ENCODE results near the gene CAMK1D. TPM values are rescaled to one million over a fixed set of nuclear protein-coding genes. Genes with fewer than 3 reads are reported as not detected.

The CAMK1D gene
- total and polyA plus RNA-seq, 10 of the 15 experiments (the other 5 are each of a cell fraction or from before 2014, with no cell fraction given): 2.1 to 35.5 (median 14.7) TPM

DNA sequence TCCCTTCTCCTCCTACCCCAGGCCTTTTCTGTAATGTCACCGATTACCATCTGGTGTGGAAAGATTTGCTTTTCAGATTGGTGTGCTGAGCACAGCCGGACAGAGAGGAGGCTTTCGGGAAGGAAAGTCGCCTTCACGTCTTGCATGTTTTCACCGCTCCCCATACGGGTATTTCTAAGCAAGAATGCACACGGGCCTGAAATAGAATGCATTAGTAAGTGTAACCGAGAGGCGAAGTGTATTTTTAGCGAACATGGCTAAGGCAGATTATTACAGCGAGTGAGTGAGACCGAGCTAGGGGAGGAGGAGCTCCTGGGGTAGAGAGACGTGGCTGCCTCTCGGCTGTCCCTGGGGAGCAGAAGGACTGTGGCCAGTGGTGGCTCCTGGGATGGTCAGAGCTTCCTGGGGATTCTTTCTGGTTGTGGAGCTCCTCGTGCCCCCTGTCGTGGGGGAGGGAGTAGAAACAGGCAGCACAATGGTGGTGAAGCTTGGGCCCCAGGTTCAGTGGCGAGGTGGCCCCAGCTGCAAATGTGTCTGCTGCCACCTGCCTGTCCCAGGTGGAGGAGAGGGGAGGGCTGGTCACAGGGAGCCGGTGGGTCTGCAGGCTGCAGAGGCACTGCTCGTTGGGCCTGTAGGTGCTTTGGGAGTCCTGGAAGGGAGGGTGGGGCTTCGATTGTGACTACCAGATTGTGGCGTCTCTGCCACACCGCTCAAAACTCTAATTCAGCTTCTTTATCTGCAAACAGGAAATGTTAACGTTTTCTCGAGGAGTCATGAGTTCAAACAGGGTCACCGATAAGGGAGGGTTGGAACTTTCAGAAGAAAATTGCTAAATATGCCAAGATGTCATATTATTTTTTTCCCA, 135.8 kb downstream of the CAMK1D start:
- CTCF ChIA-PET: interaction anchor here (0.6 to 4.9 kb wide), 20 partner anchors 9 to 290 kb away, joined by 3 to 52 read pairs (median 4); partner anchors contain the start of genes CDC123 and NUDT5
- in situ Hi-C loops (cut with MboI): no loop called here
- DNase-seq (ENCODE audit: low read depth, low spot score) (peak; percentile 76), ATAC-seq (peak; percentile 85), FAIRE-seq (no peak)
- H3K4me3 ChIP-seq: no peak overlapping the region
- H3K79me2 ChIP-seq (ENCODE audit: control insufficient read depth, insufficient read depth, low read length): peaks cover 3% of the 10 kb centered on the region
- H3K4me1 ChIP-seq (ENCODE audit: control insufficient read depth, insufficient read depth, low read length): peaks cover 20% of the 10 kb centered on the region
- no TSS peak for BruUV-seq (replicated peaks)
- under 1% methylated on average over 24 of the region's 26 CpGs for WGBS (ENCODE audit: insufficient coverage, insufficient replicate concordance, low lambda C conversion rate, missing lambda C conversion rate)
- RAD21 ChIA-PET (ENCODE audit: unreplicated experiment): interaction anchor here (0.6 to 6.9 kb wide), 22 partner anchors 22 to 271 kb away, joined by 3 to 105 read pairs (median 4); partner anchors contain the start of gene CAMK1D
- H3K36me3 ChIP-seq (ENCODE audit: control insufficient read depth in 2 of 2, insufficient read depth in 2 of 2, low read length in 1 of 2): no peaks in the 10 kb centered on the region
- intact Hi-C loops (cut with micrococcal nuclease; ENCODE audit: unreplicated experiment): loop anchor here (1.0 to 10.0 kb wide), 3 partner anchors 130 to 221 kb away; no protein-coding TSS in a partner anchor
- peak overlapping the region; percentile 26 for H3K4me2 ChIP-seq (ENCODE audit: control insufficient read depth, insufficient read depth)
- peak overlapping the region; percentile 76 for H3K27ac ChIP-seq (ENCODE audit: control insufficient read depth, insufficient read depth)
- H3K27me3 ChIP-seq (replicated peaks in 1 of 2; ENCODE audit: control insufficient read depth in 2 of 2, insufficient read depth in 2 of 2, low read length in 1 of 2): no peaks in the 10 kb centered on the region
- H3K9me3 ChIP-seq (replicated peaks; ENCODE audit: control insufficient read depth, insufficient read depth, low read length): peaks cover 3% of the 10 kb centered on the region; the same call in 1 of the 3 replicates
- peak overlapping the region; percentile 57; the same call in 1 of the 2 replicates for H3K9ac ChIP-seq (ENCODE audit: control insufficient read depth, insufficient read depth, low read length)
- H4K20me1 ChIP-seq (ENCODE audit: control insufficient read depth, insufficient read depth): no peaks in the 10 kb centered on the region
- SMC1A ChIA-PET (ENCODE audit: uncharacterized antibody, unreplicated experiment): interaction anchor here (0.6 to 5.8 kb wide), 24 partner anchors 11 to 589 kb away, joined by 3 to 55 read pairs (median 4); no protein-coding TSS in a partner anchor
- POLR2A ChIA-PET: interaction anchor here (0.5 to 2.2 kb wide), 8 partner anchors 7 to 565 kb away, joined by 3 to 13 read pairs (median 5); no protein-coding TSS in a partner anchor
- H2AFZ ChIP-seq (ENCODE audit: control insufficient read depth, low read depth, low read length): peak overlapping the region; percentile 48; the same call in 1 of the 2 replicates
- TF ChIP-seq RAD21 (IDR thresholded peaks at IDR 0.05; ENCODE audit: insufficient read depth, low read depth, low read length) (peak; percentile 31; the same call in 1 of the 2 replicates), MEF2B (IDR thresholded peaks at IDR 0.05; ENCODE audit: partially characterized antibody, poor library complexity, severe bottlenecking) (peak; percentile 93), TARDBP (IDR thresholded peaks at IDR 0.05; ENCODE audit: borderline replicate concordance) (no peak), HDGF (IDR thresholded peaks at IDR 0.05) (peak; percentile 74; the same call in 1 of the 2 replicates), SMC3 (IDR thresholded peaks at IDR 0.05; ENCODE audit: borderline replicate concordance, low read length) (peak; percentile 38; the same call in 1 of the 2 replicates), NBN (IDR thresholded peaks at IDR 0.05) (0 out of 2 replicates have a peak, but pooled peaks have one; percentile 45), MTA2 (IDR thresholded peaks at IDR 0.05; ENCODE audit: low read depth) (0 out of 2 replicates have a peak, but pooled peaks have one; percentile 18), NR2C1 (IDR thresholded peaks at IDR 0.05) (no peak)
- TF ChIP-seq, protein P1, sequence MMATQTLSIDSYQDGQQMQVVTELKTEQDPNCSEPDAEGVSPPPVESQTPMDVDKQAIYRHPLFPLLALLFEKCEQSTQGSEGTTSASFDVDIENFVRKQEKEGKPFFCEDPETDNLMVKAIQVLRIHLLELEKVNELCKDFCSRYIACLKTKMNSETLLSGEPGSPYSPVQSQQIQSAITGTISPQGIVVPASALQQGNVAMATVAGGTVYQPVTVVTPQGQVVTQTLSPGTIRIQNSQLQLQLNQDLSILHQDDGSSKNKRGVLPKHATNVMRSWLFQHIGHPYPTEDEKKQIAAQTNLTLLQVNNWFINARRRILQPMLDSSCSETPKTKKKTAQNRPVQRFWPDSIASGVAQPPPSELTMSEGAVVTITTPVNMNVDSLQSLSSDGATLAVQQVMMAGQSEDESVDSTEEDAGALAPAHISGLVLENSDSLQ (IDR thresholded peaks at IDR 0.05): 0 out of 2 replicates have a peak, but pooled peaks have one; percentile 18
- TF ChIP-seq, protein P2, sequence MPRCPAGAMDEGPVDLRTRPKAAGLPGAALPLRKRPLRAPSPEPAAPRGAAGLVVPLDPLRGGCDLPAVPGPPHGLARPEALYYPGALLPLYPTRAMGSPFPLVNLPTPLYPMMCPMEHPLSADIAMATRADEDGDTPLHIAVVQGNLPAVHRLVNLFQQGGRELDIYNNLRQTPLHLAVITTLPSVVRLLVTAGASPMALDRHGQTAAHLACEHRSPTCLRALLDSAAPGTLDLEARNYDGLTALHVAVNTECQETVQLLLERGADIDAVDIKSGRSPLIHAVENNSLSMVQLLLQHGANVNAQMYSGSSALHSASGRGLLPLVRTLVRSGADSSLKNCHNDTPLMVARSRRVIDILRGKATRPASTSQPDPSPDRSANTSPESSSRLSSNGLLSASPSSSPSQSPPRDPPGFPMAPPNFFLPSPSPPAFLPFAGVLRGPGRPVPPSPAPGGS (IDR thresholded peaks at IDR 0.05; ENCODE audit: borderline replicate concordance, insufficient read depth, low read depth, low read length, poor library complexity, severe bottlenecking): peak; percentile 66
- TF ChIP-seq, protein P3, sequence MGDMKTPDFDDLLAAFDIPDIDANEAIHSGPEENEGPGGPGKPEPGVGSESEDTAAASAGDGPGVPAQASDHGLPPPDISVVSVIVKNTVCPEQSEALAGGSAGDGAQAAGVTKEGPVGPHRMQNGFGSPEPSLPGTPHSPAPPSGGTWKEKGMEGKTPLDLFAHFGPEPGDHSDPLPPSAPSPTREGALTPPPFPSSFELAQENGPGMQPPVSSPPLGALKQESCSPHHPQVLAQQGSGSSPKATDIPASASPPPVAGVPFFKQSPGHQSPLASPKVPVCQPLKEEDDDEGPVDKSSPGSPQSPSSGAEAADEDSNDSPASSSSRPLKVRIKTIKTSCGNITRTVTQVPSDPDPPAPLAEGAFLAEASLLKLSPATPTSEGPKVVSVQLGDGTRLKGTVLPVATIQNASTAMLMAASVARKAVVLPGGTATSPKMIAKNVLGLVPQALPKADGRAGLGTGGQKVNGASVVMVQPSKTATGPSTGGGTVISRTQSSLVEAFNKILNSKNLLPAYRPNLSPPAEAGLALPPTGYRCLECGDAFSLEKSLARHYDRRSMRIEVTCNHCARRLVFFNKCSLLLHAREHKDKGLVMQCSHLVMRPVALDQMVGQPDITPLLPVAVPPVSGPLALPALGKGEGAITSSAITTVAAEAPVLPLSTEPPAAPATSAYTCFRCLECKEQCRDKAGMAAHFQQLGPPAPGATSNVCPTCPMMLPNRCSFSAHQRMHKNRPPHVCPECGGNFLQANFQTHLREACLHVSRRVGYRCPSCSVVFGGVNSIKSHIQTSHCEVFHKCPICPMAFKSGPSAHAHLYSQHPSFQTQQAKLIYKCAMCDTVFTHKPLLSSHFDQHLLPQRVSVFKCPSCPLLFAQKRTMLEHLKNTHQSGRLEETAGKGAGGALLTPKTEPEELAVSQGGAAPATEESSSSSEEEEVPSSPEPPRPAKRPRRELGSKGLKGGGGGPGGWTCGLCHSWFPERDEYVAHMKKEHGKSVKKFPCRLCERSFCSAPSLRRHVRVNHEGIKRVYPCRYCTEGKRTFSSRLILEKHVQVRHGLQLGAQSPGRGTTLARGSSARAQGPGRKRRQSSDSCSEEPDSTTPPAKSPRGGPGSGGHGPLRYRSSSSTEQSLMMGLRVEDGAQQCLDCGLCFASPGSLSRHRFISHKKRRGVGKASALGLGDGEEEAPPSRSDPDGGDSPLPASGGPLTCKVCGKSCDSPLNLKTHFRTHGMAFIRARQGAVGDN (IDR thresholded peaks at IDR 0.05): peak; percentile 87
- TF ChIP-seq, protein P4, sequence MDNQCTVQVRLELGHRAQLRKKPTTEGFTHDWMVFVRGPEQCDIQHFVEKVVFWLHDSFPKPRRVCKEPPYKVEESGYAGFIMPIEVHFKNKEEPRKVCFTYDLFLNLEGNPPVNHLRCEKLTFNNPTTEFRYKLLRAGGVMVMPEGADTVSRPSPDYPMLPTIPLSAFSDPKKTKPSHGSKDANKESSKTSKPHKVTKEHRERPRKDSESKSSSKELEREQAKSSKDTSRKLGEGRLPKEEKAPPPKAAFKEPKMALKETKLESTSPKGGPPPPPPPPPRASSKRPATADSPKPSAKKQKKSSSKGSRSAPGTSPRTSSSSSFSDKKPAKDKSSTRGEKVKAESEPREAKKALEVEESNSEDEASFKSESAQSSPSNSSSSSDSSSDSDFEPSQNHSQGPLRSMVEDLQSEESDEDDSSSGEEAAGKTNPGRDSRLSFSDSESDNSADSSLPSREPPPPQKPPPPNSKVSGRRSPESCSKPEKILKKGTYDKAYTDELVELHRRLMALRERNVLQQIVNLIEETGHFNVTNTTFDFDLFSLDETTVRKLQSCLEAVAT (IDR thresholded peaks at IDR 0.05): 0 out of 2 replicates have a peak, but pooled peaks have one; percentile 20

Data from GM12878 (cell line).